Panc1 (cell line): Measurements from ENCODE around the gene TGDS.

ENCODE experiments used
- POLR2AphosphoS5 ChIP-seq: IDR thresholded peaks from 2 replicates; pipeline ENCODE4 v1.6.1; 2012; ENCODE audit warnings: mild to moderate bottlenecking, low read depth, low read length, moderate library complexity
- SIN3A ChIP-seq: IDR thresholded peaks from 2 replicates; pipeline ENCODE4 v1.6.1; 2012; ENCODE audit warnings: low read depth, mild to moderate bottlenecking, low read length, moderate library complexity, borderline replicate concordance; ENCODE audit not compliant: insufficient read depth
- TF ChIP-seq, protein P1 (sequence below): fragments of 450-650 bp; IDR thresholded peaks from 2 replicates; pipeline ENCODE4 v1.5.1; 2017; ENCODE audit warnings: mild to moderate bottlenecking

GRCh38 chr13:94586371-94586770 lies 9.6 kb downstream of the TGDS start:
- TF ChIP-seq, protein P1, sequence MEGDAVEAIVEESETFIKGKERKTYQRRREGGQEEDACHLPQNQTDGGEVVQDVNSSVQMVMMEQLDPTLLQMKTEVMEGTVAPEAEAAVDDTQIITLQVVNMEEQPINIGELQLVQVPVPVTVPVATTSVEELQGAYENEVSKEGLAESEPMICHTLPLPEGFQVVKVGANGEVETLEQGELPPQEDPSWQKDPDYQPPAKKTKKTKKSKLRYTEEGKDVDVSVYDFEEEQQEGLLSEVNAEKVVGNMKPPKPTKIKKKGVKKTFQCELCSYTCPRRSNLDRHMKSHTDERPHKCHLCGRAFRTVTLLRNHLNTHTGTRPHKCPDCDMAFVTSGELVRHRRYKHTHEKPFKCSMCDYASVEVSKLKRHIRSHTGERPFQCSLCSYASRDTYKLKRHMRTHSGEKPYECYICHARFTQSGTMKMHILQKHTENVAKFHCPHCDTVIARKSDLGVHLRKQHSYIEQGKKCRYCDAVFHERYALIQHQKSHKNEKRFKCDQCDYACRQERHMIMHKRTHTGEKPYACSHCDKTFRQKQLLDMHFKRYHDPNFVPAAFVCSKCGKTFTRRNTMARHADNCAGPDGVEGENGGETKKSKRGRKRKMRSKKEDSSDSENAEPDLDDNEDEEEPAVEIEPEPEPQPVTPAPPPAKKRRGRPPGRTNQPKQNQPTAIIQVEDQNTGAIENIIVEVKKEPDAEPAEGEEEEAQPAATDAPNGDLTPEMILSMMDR, result no peak
- TF ChIP-seq POLR2AphosphoS5 (no peak), SIN3A (no peak)
